Inflammatory macrophage treated with lipopolysaccharide for 4 hours (primary cell): ENCODE data around the gene CTNNA3.
A peak's percentile ranks its signal among the peaks of the same experiment; 100 is the strongest.

Experiments used
- DNase-seq: peaks from one replicate; pipeline ENCODE4 v3.0.0-alpha.2; 2020

The CTNNA3 gene

GRCh38 chr10:66244953-66245352, 1451.0 kb downstream of the CTNNA3 start:
- DNase-seq: no peak

- DNase-seq: no peak
Observed at GRCh38 chr10:66242885-66243284, 1453.1 kb downstream of the CTNNA3 start.

DNA sequence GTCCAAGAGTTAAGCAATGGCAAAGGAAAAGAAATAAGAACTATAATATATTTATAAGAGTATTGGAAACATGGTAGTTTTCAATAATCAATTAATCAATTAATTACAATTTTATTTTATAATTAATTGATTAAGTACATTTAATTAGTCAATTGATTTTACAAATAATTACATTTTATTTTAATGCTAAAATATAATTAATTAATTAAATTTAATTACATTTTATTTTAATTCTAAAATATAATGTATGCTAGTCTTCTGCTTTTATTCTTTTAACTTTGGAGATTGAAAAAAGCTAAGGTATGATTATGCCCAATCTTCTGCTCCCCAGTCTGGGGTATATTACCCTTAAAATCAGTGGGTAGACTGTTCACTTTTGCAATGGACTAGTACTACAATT, 1456.9 kb downstream of the CTNNA3 start:
- no peak for DNase-seq

- DNase-seq: no peak
Observed at GRCh38 chr10:66238343-66238742, 1457.7 kb downstream of the CTNNA3 start.

DNA sequence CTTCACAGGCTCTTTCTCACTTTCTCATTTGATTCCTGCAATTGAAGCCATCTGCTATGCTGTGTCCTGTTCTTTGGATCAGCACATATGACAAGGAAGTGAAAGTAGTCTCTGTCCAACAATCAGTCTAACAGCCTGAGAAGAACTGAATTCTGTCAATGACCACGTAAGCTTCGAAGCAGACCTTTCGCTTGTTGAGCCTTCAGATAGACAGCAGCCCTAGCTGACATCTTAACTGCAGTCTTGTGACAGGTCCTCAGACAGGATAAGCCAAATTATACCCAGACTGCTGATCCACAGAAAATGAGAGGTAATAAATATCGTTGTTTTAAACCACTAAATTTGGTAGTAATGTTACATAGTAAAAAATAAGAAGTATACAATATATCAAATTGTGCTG, 1461.1 kb downstream of the CTNNA3 start:
- DNase-seq: no peak

GRCh38 chr10:66228887-66229286, 1467.1 kb downstream of the CTNNA3 start:
- no peak for DNase-seq

DNA sequence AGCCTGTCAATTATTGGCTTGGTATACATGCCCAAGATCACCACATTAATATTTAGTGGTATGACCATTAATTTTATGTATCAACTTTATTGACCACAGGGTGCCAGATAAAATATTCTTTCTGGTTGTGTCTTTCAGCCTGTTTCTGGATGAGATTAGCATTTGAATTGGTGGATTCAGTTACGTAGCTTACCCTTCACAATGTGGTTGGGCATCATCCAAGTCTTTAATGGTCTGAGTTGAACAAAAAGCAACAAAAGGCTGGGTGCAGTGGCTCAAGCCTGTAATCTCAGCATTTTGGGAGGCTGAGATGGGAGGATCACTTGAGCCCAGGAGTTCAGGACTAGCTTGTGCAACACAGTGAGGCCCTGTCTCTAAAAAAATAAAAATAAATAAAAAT, 1472.3 kb downstream of the CTNNA3 start:
- no peak for DNase-seq

- no peak for DNase-seq
Observed at GRCh38 chr10:66222462-66223046, 1473.4 kb downstream of the CTNNA3 start.

DNA sequence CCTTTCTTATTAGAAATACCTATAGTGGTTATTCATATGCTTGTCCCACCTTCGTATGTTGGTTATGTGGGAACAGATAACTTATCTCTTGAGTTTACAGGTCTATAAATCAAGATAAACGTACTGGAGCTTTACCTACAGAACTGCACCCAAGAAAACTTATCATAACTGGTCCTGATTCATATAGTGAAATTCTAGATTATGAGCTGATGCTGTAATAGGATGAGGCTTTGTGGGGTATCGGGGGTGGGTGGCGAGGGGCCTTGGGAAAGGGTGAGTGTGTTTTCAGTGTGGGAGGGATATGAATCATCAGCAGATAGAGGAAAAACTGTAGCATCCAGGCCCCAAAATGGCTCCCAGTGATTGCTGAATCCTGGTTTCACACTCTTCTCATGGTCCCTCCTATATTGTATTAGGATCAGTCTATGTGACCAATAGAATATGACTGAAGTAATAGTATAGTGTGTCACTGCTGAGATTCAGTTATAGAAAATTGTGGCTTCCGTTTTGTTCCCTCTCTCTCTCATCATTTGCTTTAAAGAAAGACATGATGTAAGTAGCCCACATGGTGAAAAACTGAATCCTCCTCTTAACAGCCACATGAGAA, 1476.9 kb downstream of the CTNNA3 start:
- DNase-seq: no peak

DNA sequence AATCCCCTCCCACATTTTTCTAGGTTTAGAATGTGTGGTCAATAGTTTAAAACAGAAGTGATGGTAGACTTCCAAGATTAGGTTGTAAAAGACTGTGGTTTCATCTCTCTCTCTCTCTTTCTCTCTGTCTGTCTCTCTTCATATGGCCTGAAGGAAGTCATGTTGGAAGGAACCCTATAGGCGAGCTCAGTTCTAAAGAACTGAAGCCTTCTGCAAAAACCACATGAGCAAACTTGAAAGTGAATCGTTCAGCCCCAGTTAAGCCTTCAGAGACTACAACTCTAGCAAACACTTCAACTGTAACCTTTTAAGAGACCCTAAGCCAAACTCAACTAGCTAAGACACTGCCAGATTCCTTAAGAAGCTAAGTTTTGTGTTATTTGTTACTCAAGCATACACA, 1477.7 kb downstream of the CTNNA3 start:
- DNase-seq: no peak

DNA sequence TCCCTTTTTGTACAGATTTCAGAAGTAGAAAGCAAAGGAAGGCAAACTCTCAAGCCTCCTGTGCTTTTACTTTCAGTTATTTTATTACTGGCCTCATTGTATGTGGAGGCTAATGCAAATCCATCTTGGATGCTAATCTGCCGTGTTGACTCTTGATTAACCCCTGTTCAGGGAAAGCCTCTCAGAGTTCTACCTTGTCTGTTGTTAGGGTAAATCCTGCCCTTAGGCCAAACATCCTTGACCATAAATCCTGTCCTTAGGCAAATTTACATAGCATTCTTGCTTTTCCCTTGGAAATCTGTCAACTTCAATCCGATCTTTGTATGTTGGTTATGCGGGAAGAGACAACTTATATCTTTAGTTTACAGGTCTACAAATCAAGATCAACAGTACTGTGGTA, 1480.1 kb downstream of the CTNNA3 start:
- no peak for DNase-seq

DNA sequence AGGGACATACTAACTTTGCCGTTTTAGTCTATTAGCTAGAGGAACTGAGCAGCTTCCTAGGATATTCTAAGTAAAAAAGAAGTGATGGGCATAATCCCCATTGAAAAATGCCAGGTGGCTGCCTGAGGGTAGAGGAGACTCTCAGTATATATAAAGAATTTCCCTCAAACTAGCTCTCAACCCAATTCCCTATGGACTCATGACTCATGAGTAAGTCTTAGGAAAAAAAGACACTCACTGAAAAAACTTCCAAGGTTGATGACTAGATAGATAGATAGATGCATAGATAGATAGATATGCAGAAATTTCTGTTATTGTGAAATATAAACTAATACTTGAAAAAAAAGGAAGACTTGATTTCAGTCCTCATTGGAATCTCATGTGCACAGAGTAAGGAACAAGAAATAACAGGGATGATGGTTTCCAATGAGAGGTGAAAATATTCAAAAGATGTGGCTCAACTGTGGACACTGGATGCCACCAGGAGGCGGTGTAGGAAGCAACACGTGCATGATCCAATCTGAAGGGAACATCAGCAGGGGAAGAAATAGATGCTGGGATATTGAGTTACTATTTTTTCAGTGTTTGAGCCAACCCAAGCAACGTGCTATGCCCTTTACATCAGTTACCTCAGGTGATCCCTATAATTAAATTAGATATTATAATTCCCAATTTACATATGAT, 1481.1 kb downstream of the CTNNA3 start:
- DNase-seq: no peak

GRCh38 chr10:66209025-66209424, 1487.0 kb downstream of the CTNNA3 start:
- DNase-seq: no peak

GRCh38 chr10:66204838-66205237, 1491.2 kb downstream of the CTNNA3 start:
- DNase-seq: no peak

DNA sequence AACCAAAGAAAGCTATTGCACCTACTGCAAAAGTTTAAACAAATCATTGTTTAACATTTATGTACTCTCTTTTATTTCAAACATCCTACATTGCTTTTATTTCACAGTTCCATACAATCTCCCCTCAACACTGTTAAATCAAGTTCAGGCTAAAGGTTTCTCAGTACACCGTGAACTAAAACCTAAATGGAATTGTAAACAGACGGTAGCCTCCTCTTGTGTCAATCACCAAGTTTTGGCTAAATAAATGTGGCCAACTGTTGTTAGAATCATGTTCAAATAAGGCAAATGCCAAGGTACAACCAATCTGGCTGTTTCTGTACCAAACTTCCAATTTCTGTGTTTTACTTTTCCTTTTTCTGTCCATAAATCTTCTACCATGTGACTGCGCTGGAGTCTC, 1493.9 kb downstream of the CTNNA3 start:
- DNase-seq: no peak

GRCh38 chr10:66192162-66192831, 1503.7 kb downstream of the CTNNA3 start:
- DNase-seq: no peak

GRCh38 chr10:66190413-66190812, 1505.6 kb downstream of the CTNNA3 start:
- DNase-seq: no peak

DNA sequence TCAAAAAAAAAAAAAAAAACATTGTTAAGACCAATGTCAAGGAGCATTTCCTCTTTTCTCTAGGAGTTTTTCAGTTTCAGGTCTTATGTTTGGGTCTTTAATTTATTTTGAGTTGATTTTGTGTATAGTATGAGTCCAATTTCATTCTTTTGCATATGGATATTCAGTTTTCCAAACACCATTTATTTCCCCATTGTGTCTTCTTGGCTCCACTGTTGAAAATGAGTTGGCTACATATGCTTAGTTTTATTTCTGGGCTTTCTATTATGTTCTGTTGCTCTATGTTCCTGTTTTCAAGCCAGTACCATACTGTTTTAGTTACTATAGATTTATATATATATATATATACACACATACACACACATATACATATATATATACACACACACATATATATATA, 1506.7 kb downstream of the CTNNA3 start:
- no peak for DNase-seq

DNA sequence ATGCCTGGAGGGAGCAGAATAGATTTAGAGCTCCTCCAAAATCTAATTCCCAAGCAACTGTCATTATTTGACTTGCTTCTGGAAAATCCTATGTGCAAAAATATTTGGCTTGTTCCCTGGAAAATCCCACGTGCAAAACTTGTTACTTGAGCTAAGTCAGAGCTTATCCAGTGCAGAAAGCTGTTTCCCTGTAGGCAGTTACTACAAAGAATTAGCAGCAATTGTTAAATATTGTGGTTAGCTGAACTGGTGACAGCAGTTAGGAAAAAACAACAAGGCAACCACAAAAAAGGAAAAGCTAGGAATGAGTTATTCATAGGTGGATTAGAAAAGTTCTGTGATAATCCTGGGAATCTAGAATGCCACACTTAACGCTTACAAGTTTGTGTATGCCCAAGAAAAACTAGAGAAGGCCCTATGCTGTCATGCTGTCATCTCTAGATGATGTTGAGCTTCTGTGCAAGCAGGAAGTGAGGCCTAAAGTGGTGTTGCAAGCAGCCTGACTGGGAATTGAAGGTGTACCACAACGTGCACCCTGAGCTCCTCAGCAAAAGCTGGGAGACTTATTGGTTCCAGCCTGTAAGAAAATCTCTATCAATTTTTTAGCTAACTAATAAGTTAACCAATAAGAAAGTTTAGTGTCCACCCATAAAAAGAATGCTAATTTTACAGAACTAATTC, 1508.8 kb downstream of the CTNNA3 start:
- DNase-seq: no peak

- DNase-seq: no peak
Observed at GRCh38 chr10:66183028-66183427, 1513.0 kb downstream of the CTNNA3 start.

- peak; percentile 65 for DNase-seq
Observed at GRCh38 chr10:66180581-66181318, 1515.2 kb downstream of the CTNNA3 start.

- no peak for DNase-seq
Observed at GRCh38 chr10:66180021-66180420, 1516.0 kb downstream of the CTNNA3 start.

DNA sequence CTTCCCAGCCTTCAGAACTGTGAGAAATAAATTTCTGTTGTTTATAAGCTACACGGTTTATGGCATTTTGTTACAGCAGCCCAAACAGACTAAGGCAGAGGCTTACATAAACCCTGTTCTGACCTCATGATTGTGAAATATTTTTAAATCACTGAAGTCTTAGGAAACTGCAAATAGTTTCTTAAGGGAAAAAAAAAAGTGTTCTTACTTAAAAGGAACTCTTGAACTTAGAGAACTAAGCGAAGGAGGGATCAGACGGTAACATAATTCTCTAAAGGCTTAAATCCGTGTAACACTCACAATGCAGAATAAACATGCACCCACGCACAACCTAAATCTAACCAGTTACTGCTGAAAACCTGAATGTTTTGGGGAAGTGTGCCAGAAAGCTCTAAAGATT, 1519.2 kb downstream of the CTNNA3 start:
- DNase-seq: peak; percentile 71
